Neural progenitor cell (in vitro differentiated cells): ENCODE measurements around the gene STXBP5. TPM values are rescaled to one million over a fixed set of nuclear protein-coding genes. Genes with fewer than 3 reads are reported as not detected.

ENCODE experiments used
- DNase-seq: peaks from one replicate; pipeline ENCODE4 v3.0.0-alpha.2; 2016; ENCODE audit warnings: low spot score
- H2AFZ ChIP-seq: fragments of 200-600 bp; sonication (generic); replicated peaks from 2 replicates; pipeline ENCODE4 v1.6.1; 2016; ENCODE audit warnings: antibody characterized with exemption
- H3F3A ChIP-seq: fragments of 200-600 bp; sonication (generic); 2 replicates; pipeline ENCODE4 v1.6.1; 2016; ENCODE audit warnings: antibody characterized with exemption, low read depth
- H3K27ac ChIP-seq: fragments of 200-600 bp; sonication (generic); 2 replicates; pipeline ENCODE4 v1.5.1; 2016; ENCODE audit warnings: mild to moderate bottlenecking
- H3K27me3 ChIP-seq: fragments of 200-600 bp; sonication (generic); 2 replicates; pipeline ENCODE4 v1.6.1; 2016; ENCODE audit warnings: mild to moderate bottlenecking, moderate library complexity
- H3K36me3 ChIP-seq: fragments of 200-600 bp; sonication (generic); 2 replicates; pipeline ENCODE4 v1.5.1; 2016
- H3K4me1 ChIP-seq: fragments of 200-600 bp; sonication (generic); 2 replicates; pipeline ENCODE4 v1.6.1; 2016; ENCODE audit warnings: mixed run types
- H3K4me2 ChIP-seq: fragments of 200-600 bp; sonication (generic); 2 replicates; pipeline ENCODE4 v1.6.1; 2016
- H3K4me3 ChIP-seq: fragments of 200-600 bp; sonication (generic); 2 replicates; pipeline ENCODE4 v1.5.1; 2016
- H3K79me2 ChIP-seq: fragments of 200-600 bp; sonication (generic); 2 replicates; pipeline ENCODE4 v1.6.1; 2016; ENCODE audit warnings: low read depth
- H3K9ac ChIP-seq: fragments of 200-600 bp; sonication (generic); 2 replicates; pipeline ENCODE4 v1.6.1; 2016
- H3K9me3 ChIP-seq: fragments of 200-600 bp; sonication (generic); 2 replicates; pipeline ENCODE4 v1.5.1; 2016; ENCODE audit warnings: low read depth
- H4K20me1 ChIP-seq: fragments of 200-600 bp; sonication (generic); 2 replicates; pipeline ENCODE4 v1.6.1; 2016; ENCODE audit warnings: low read depth
- H3K27ac Mint-ChIP-seq: 3 replicates; pipeline ENCODE4 v1.8.0; 2021; ENCODE audit warnings: mixed read lengths
- H3K27me3 Mint-ChIP-seq: 2 replicates; pipeline ENCODE4 v1.8.0; 2022; ENCODE audit warnings: low read depth, mild to moderate bottlenecking, inconsistent platforms, moderate library complexity, mixed read lengths; ENCODE audit not compliant: insufficient read depth
- H3K36me3 Mint-ChIP-seq: 3 replicates; pipeline ENCODE4 v1.8.0; 2021; ENCODE audit warnings: mixed read lengths
- H3K4me1 Mint-ChIP-seq: 3 replicates; pipeline ENCODE4 v1.8.0; 2021; ENCODE audit warnings: mixed read lengths
- H3K4me3 Mint-ChIP-seq: 3 replicates; pipeline ENCODE4 v1.8.0; 2021; ENCODE audit warnings: mild to moderate bottlenecking, moderate library complexity, mixed read lengths
- H3K9me3 Mint-ChIP-seq: 3 replicates; pipeline ENCODE4 v1.8.0; 2020; ENCODE audit warnings: mixed read lengths
- CTCF ChIP-seq: fragments of 200-600 bp; sonication (generic); IDR thresholded peaks from 2 replicates; pipeline ENCODE4 v1.5.1; 2017; ENCODE audit warnings: antibody characterized with exemption, mild to moderate bottlenecking
- EZH2 ChIP-seq: fragments of 200-600 bp; sonication (generic); IDR thresholded peaks from 2 replicates; pipeline ENCODE4 v1.6.1; 2017; ENCODE audit warnings: antibody characterized with exemption, mild to moderate bottlenecking, moderate library complexity
- EZH2phosphoT487 ChIP-seq: fragments of 200-600 bp; sonication (generic); IDR thresholded peaks from 2 replicates; pipeline ENCODE4 v1.6.1; 2017; ENCODE audit warnings: antibody characterized with exemption
- total RNA-seq: library from RNA; depleted of rRNA; stranded (reverse); fragments of >200 nt; gene quantifications from 2 replicates; pipeline ENCODE4 v1.2.3, GENCODE V29; 2015; ENCODE audit warnings: low replicate concordance

STXBP5 gene
- total RNA-seq, 1 donor from 2014 or later, result 12.0 TPM

DNA sequence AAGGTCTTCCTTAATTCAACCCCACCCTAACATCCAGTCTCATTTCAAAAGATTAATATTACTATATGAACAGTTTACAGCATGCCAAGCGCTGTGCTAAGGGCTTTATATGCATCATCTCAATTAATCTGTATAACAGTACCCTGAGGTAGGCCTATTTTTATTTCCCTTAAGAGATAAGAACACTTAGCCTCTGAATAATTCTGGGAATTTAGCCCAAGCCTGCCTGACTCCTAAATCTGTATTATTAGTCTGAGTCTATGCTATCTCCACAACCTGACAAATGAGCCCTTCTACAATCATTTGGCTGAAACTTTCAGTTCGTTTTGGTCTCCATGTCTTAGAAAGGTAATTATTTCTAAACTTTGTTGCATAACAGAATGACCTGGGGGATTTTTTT lies 226.6 kb downstream of the STXBP5 start:
- H3K36me3 ChIP-seq, result no peaks in the 10 kb centered on the region
- Mint-ChIP-seq H3K9me3 (no peaks in the 10 kb centered on the region), H3K27me3 (peaks cover 2% of the 10 kb centered on the region), H3K4me3 (no peak overlapping the region), H3K27ac (no peak overlapping the region), H3K36me3 (no peaks in the 10 kb centered on the region), H3K4me1 (no peaks in the 10 kb centered on the region)
- H3K4me3 ChIP-seq, result no peak overlapping the region
- no peak for TF ChIP-seq EZH2
- no peak for TF ChIP-seq EZH2phosphoT487
- TF ChIP-seq CTCF, result no peak
- H3K4me1 ChIP-seq, result no peaks in the 10 kb centered on the region
- no peaks in the 10 kb centered on the region for H4K20me1 ChIP-seq
- DNase-seq, result no peak
- no peak overlapping the region for H3K4me2 ChIP-seq
- no peaks in the 10 kb centered on the region for H3K9me3 ChIP-seq
- no peaks in the 10 kb centered on the region for H3K27me3 ChIP-seq
- no peaks in the 10 kb centered on the region for H3F3A ChIP-seq
- no peaks in the 10 kb centered on the region for H3K79me2 ChIP-seq
- H2AFZ ChIP-seq, result no peak overlapping the region
- H3K27ac ChIP-seq, result no peak overlapping the region
- H3K9ac ChIP-seq, result no peak overlapping the region

- no peaks in the 10 kb centered on the region for H3K36me3 Mint-ChIP-seq
- H3K27me3 ChIP-seq, result no peaks in the 10 kb centered on the region
- H3K9ac ChIP-seq, result no peak overlapping the region
- no peak overlapping the region for H2AFZ ChIP-seq
- no peak overlapping the region for H3K27ac ChIP-seq
- H3K4me2 ChIP-seq, result no peak overlapping the region
- H3K4me3 Mint-ChIP-seq, result no peak overlapping the region
- H3K4me3 ChIP-seq, result no peak overlapping the region
- H3F3A ChIP-seq, result peaks cover 13% of the 10 kb centered on the region
- H4K20me1 ChIP-seq, result no peaks in the 10 kb centered on the region
- H3K4me1 Mint-ChIP-seq, result no peaks in the 10 kb centered on the region
- no peaks in the 10 kb centered on the region for H3K79me2 ChIP-seq
- no peaks in the 10 kb centered on the region for H3K9me3 Mint-ChIP-seq
- TF ChIP-seq EZH2 (no peak), EZH2phosphoT487 (no peak), CTCF (no peak)
- H3K36me3 ChIP-seq, result no peaks in the 10 kb centered on the region
- peaks cover 6% of the 10 kb centered on the region for H3K4me1 ChIP-seq
- H3K27me3 Mint-ChIP-seq, result peaks cover 3% of the 10 kb centered on the region
- DNase-seq, result no peak
- H3K9me3 ChIP-seq, result no peaks in the 10 kb centered on the region
- no peak overlapping the region for H3K27ac Mint-ChIP-seq
These were observed 229.9 kb downstream of the STXBP5 start for GRCh38 chr6:147434076-147434475.

DNA sequence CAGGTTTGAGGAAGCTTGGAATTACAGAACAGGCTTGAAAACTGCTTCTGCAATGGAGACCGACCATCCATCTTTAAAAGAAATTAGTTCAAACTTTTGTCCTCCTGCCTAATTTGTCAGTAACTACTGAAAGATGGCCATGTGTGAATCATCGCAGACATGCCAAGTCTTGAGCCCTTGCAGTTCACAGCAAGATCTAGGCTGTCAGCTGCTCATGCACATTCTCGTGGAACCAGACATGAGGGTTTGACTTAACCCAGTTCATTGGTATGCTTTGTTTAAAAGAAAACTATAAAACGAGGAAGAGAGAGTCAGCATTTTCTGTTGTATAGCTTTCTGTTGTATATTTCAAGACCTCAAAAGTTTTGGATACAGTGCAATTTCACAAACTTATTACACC lies 230.3 kb downstream of the STXBP5 start:
- Histone ChIP-seq H3K36me3 (no peaks in the 10 kb centered on the region), H3K27me3 (no peaks in the 10 kb centered on the region), H3F3A (peaks cover 17% of the 10 kb centered on the region), H3K9ac (no peak overlapping the region), H3K79me2 (no peaks in the 10 kb centered on the region), H2AFZ (no peak overlapping the region), H3K4me3 (no peak overlapping the region), H3K27ac (no peak overlapping the region), H3K9me3 (no peaks in the 10 kb centered on the region), H3K4me2 (no peak overlapping the region), H3K4me1 (peaks cover 10% of the 10 kb centered on the region), H4K20me1 (no peaks in the 10 kb centered on the region)
- TF ChIP-seq EZH2, result no peak
- Mint-ChIP-seq H3K4me1 (no peaks in the 10 kb centered on the region), H3K36me3 (no peaks in the 10 kb centered on the region), H3K27ac (no peak overlapping the region), H3K4me3 (no peak overlapping the region), H3K27me3 (peaks cover 3% of the 10 kb centered on the region), H3K9me3 (no peaks in the 10 kb centered on the region)
- no peak for DNase-seq

DNA sequence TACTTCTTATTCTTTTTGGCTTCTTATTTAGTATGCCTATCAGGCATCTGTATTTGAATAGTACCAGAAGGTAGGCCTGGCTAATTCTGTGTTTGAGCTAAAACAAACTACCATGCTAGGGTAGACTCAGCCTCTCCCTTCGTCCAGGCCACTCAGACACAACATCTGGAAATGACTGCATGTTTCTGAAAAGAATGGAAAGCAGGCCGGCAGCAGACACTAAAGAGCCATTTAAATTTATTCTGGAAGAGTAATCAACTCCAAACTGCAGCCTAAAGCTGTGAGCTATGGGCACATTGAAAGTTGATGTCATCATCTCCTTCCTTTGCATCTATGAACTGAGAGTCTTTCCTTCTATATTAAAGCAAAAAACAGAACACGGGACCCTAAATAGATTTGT lies 233.4 kb downstream of the STXBP5 start:
- no peaks in the 10 kb centered on the region for H3K36me3 ChIP-seq
- no peak for TF ChIP-seq EZH2
- no peak for TF ChIP-seq EZH2phosphoT487
- no peak for TF ChIP-seq CTCF
- peaks cover 24% of the 10 kb centered on the region for H3F3A ChIP-seq
- H3K79me2 ChIP-seq, result no peaks in the 10 kb centered on the region
- no peak overlapping the region for H3K27ac ChIP-seq
- Mint-ChIP-seq H3K9me3 (no peaks in the 10 kb centered on the region), H3K27ac (no peak overlapping the region), H3K4me3 (no peak overlapping the region), H3K27me3 (peaks cover 3% of the 10 kb centered on the region), H3K4me1 (no peaks in the 10 kb centered on the region), H3K36me3 (no peaks in the 10 kb centered on the region)
- no peaks in the 10 kb centered on the region for H3K27me3 ChIP-seq
- H3K9me3 ChIP-seq, result no peaks in the 10 kb centered on the region
- no peak overlapping the region for H3K9ac ChIP-seq
- DNase-seq, result no peak
- H2AFZ ChIP-seq, result no peak overlapping the region
- peaks cover 14% of the 10 kb centered on the region for H3K4me1 ChIP-seq
- H4K20me1 ChIP-seq, result no peaks in the 10 kb centered on the region
- H3K4me2 ChIP-seq, result no peak overlapping the region
- no peak overlapping the region for H3K4me3 ChIP-seq
